ENCODE results near the gene IFNL2.
"Not testable (repeated sequence)": the region's sequence is repeated elsewhere in the genome, so short reads cannot be mapped to it uniquely, and the experiment has no call there.

IFNL2 gene

GRCh38 chr19:39253374-39254149 is 14.6 kb upstream of the IFNL2 start:
- DNase-seq: no peak

GRCh38 chr19:39254531-39255345 is 13.5 kb upstream of the IFNL2 start:
- DNase-seq: no peak

- no peak for DNase-seq
Observed at GRCh38 chr19:39257227-39257626, 11.0 kb upstream of the IFNL2 start.

- no peak for DNase-seq
Observed at GRCh38 chr19:39261704-39262103, 6.5 kb upstream of the IFNL2 start.

GRCh38 chr19:39262496-39262895 is 5.7 kb upstream of the IFNL2 start:
- no peak for DNase-seq

GRCh38 chr19:39263912-39264305 is 4.3 kb upstream of the IFNL2 start:
- no peak for DNase-seq

- no peak for DNase-seq
Observed at GRCh38 chr19:39264306-39265290, 3.6 kb upstream of the IFNL2 start.

- DNase-seq: no peak
Observed at GRCh38 chr19:39265321-39265916, 2.8 kb upstream of the IFNL2 start.

- not testable (repeated sequence) for DNase-seq
Observed at GRCh38 chr19:39268531-39269223, 481 bp downstream of the IFNL2 start.

- not testable (repeated sequence) for DNase-seq
Observed at GRCh38 chr19:39269369-39269768, 1.2 kb downstream of the IFNL2 start.

- DNase-seq: no peak
Observed at GRCh38 chr19:39270036-39270871, 2.1 kb downstream of the IFNL2 start.

GRCh38 chr19:39273859-39274258 is 5.7 kb downstream of the IFNL2 start:
- not testable (repeated sequence) for DNase-seq

GRCh38 chr19:39275578-39275977 is 7.4 kb downstream of the IFNL2 start:
- no peak for DNase-seq

- DNase-seq: no peak
Observed at GRCh38 chr19:39276740-39277139, 8.5 kb downstream of the IFNL2 start.

GRCh38 chr19:39277598-39277997 is 9.4 kb downstream of the IFNL2 start:
- no peak for DNase-seq

GRCh38 chr19:39282021-39282420 is 13.8 kb downstream of the IFNL2 start:
- DNase-seq: no peak

- DNase-seq: no peak
Observed at GRCh38 chr19:39284032-39284431, 15.8 kb downstream of the IFNL2 start.

- no peak for DNase-seq
Observed at GRCh38 chr19:39293394-39293793, 25.2 kb downstream of the IFNL2 start.

GRCh38 chr19:39296055-39296645 is 28.0 kb downstream of the IFNL2 start, which contains the start of gene IFNL1:
Gene IFNL1 (plus strand): TSS chr19:39296407. CDS start chr19:39296422, 15 bp downstream.
- no peak for DNase-seq

GRCh38 chr19:39296906-39297305 is 28.7 kb downstream of the IFNL2 start:
- DNase-seq: no peak
